K562 (cell line): ENCODE results near the gene STIL. TPM values are rescaled to one million over a fixed set of nuclear protein-coding genes. Genes with fewer than 3 reads are reported as not detected.

Experiments used
- BCOR ChIP-seq: fragments of 450-650 bp; IDR thresholded peaks from 2 replicates; pipeline ENCODE4 v1.6.1; 2016
- ZNF217 ChIP-seq: sonication (generic); formaldehyde crosslinking; IDR thresholded peaks from 2 replicates; pipeline ENCODE4 v1.8.0; 2022; ENCODE audit warnings: mild to moderate bottlenecking, missing genetic modification reagents
- ZNF263 ChIP-seq: sonication (generic); formaldehyde crosslinking; IDR thresholded peaks from 2 replicates; pipeline ENCODE4 v1.8.0; 2022; ENCODE audit warnings: mild to moderate bottlenecking, missing genetic modification reagents, borderline replicate concordance
- polyA plus RNA-seq, 8 experiments: library from polyadenylated mRNA; depleted of rRNA in 4 of 8; stranded (reverse) in 5 of 8; unstranded in 3 of 8; fragments of >200 nt; fragmentation: Nextera tagmentation in 2 of 8; fragmentation: Illumina TruSeq in 1 of 8; extraction: Ambion mirVana in 2 of 8; extraction: Trizol in 1 of 8; gene quantifications; 2 replicates each; pipeline versions ENCODE4 v1.2.1 to v1.2.3, GENCODE V29; 2011 to 2014; ENCODE audit warnings: inconsistent platforms in 1 of 8, missing spikeins in 1 of 8
- total RNA-seq, 7 experiments: library from RNA; depleted of rRNA in 6 of 7; stranded (reverse); fragments of >200 nt in 6 of 7; fragmentation: Illumina TruSeq in 2 of 7; extraction: Trizol in 2 of 7; gene quantifications; 2 replicates each; pipeline versions ENCODE4 v1.2.1 to v1.2.3, GENCODE V29; 2011 to 2021; ENCODE audit warnings: low replicate concordance in 1 of 7
- TF ChIP-seq, protein P1 (sequence below): fragments of 200-800 bp; sonication (Bioruptor generic); IDR thresholded peaks from 2 replicates; pipeline ENCODE4 v1.6.1; 2017; ENCODE audit warnings: missing genetic modification characterization, missing compliant biosample characterization
- TF ChIP-seq, protein P2 (sequence below), 2 experiments: fragments of 450-650 bp; formaldehyde crosslinking in 1 of 2; IDR thresholded peaks; 2 replicates each; pipeline versions ENCODE4 v1.4.0 to v1.6.1; 2014 to 2020; ENCODE audit warnings: mild to moderate bottlenecking in 2 of 2, borderline replicate concordance in 1 of 2, low read depth in 1 of 2

Gene STIL
- total and polyA plus RNA-seq, 9 of the 15 experiments (the other 6 are each of a cell fraction or from before 2014, with no cell fraction given) = 10.5 to 77.4 (median 39.6) TPM

DNA sequence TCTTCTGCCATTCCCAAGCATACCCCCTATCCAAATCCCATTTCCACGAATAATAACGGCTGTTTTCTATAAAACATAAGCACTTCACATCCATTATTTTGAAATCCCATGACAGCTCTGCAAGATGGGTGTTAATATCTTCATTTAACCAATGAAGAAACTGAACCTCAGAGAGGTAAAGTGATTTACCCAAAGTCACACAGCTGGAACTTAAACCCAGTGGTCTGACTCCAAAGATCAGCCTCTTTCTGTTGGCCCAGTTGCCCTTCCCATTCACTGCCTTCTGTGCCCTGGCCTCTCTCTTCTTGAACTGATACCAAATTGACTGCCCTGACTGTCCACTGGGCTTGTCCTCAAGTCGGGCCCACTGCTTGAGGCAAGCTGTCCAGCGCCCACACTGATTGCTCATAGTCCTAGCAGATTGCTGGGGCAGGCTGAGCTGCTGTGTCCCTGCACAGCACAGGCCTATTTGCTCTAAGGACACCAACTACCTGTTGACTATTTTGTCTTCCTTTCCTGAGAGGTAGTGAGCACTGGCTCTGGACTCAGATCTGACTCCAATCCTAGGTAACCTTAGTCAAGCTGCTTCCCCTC lies 101.2 kb downstream of the STIL start (continued):
- 0 out of 2 replicates have a peak, but pooled peaks have one; percentile 45 for TF ChIP-seq ZNF263 (CRISPR knock-in tag)
- TF ChIP-seq, protein P1, sequence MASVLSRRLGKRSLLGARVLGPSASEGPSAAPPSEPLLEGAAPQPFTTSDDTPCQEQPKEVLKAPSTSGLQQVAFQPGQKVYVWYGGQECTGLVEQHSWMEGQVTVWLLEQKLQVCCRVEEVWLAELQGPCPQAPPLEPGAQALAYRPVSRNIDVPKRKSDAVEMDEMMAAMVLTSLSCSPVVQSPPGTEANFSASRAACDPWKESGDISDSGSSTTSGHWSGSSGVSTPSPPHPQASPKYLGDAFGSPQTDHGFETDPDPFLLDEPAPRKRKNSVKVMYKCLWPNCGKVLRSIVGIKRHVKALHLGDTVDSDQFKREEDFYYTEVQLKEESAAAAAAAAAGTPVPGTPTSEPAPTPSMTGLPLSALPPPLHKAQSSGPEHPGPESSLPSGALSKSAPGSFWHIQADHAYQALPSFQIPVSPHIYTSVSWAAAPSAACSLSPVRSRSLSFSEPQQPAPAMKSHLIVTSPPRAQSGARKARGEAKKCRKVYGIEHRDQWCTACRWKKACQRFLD = peak; percentile 15; the same call in 1 of the 2 replicates
- peak; percentile 92 for TF ChIP-seq BCOR
- TF ChIP-seq, protein P2, sequence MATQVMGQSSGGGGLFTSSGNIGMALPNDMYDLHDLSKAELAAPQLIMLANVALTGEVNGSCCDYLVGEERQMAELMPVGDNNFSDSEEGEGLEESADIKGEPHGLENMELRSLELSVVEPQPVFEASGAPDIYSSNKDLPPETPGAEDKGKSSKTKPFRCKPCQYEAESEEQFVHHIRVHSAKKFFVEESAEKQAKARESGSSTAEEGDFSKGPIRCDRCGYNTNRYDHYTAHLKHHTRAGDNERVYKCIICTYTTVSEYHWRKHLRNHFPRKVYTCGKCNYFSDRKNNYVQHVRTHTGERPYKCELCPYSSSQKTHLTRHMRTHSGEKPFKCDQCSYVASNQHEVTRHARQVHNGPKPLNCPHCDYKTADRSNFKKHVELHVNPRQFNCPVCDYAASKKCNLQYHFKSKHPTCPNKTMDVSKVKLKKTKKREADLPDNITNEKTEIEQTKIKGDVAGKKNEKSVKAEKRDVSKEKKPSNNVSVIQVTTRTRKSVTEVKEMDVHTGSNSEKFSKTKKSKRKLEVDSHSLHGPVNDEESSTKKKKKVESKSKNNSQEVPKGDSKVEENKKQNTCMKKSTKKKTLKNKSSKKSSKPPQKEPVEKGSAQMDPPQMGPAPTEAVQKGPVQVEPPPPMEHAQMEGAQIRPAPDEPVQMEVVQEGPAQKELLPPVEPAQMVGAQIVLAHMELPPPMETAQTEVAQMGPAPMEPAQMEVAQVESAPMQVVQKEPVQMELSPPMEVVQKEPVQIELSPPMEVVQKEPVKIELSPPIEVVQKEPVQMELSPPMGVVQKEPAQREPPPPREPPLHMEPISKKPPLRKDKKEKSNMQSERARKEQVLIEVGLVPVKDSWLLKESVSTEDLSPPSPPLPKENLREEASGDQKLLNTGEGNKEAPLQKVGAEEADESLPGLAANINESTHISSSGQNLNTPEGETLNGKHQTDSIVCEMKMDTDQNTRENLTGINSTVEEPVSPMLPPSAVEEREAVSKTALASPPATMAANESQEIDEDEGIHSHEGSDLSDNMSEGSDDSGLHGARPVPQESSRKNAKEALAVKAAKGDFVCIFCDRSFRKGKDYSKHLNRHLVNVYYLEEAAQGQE (IDR thresholded peaks at IDR 0.05; ENCODE audit: borderline replicate concordance) = no peak
- TF ChIP-seq, protein P2 (CRISPR knock-in tag; IDR thresholded peaks at IDR 0.05; ENCODE audit: low read depth) = 0 out of 2 replicates have a peak, but pooled peaks have one; percentile 10
- TF ChIP-seq ZNF217 (CRISPR knock-in tag) = no peak
- TF ChIP-seq, all 486 proteins: peak for 15
